HG03159 (cell line): ENCODE measurements around the gene SULT1C2.

Source experiments
- ATAC-seq: cut with Tn5 transposase; IDR thresholded peaks from one replicate; pipeline ENCODE4 v1.9.1; 2021; ENCODE audit warnings: mild to moderate bottlenecking, moderate library complexity; ENCODE audit not compliant: unreplicated experiment

The SULT1C2 gene

GRCh38 chr2:108287169-108287568, 1.5 kb upstream of the SULT1C2 start:
- no peak for ATAC-seq

- ATAC-seq: no peak
Observed at GRCh38 chr2:108293850-108294249, 5.2 kb downstream of the SULT1C2 start.

GRCh38 chr2:108297436-108298141, 8.9 kb downstream of the SULT1C2 start:
- no peak for ATAC-seq

- ATAC-seq: no peak
Observed at GRCh38 chr2:108301558-108301957, 12.9 kb downstream of the SULT1C2 start.

GRCh38 chr2:108304975-108305374, 16.3 kb downstream of the SULT1C2 start:
- peak; percentile 47 for ATAC-seq

GRCh38 chr2:108305901-108306300, 17.2 kb downstream of the SULT1C2 start:
- ATAC-seq: no peak

- no peak for ATAC-seq
Observed at GRCh38 chr2:108309903-108310302, 21.2 kb downstream of the SULT1C2 start.

GRCh38 chr2:108314586-108315296, 26.0 kb downstream of the SULT1C2 start:
- no peak for ATAC-seq

GRCh38 chr2:108315444-108315934, 26.8 kb downstream of the SULT1C2 start:
- ATAC-seq: no peak

- no peak for ATAC-seq
Observed at GRCh38 chr2:108316033-108316432, 27.3 kb downstream of the SULT1C2 start.

- ATAC-seq: no peak
Observed at GRCh38 chr2:108316461-108317258, 28.0 kb downstream of the SULT1C2 start.

GRCh38 chr2:108320326-108320922, 31.7 kb downstream of the SULT1C2 start:
- ATAC-seq: no peak

GRCh38 chr2:108323619-108324018, 34.9 kb downstream of the SULT1C2 start:
- ATAC-seq: no peak

- ATAC-seq: no peak
Observed at GRCh38 chr2:108324531-108325255, 36.0 kb downstream of the SULT1C2 start.

GRCh38 chr2:108325756-108326155, 37.1 kb downstream of the SULT1C2 start:
- ATAC-seq: no peak

GRCh38 chr2:108329771-108330170, 41.1 kb downstream of the SULT1C2 start:
- no peak for ATAC-seq

- ATAC-seq: no peak
Observed at GRCh38 chr2:108330979-108331378, 42.3 kb downstream of the SULT1C2 start.

GRCh38 chr2:108345951-108346350, 57.3 kb downstream of the SULT1C2 start:
- ATAC-seq: no peak

- no peak for ATAC-seq
Observed at GRCh38 chr2:108346827-108347226, 58.1 kb downstream of the SULT1C2 start.

GRCh38 chr2:108347786-108348185, 59.1 kb downstream of the SULT1C2 start:
- no peak for ATAC-seq
